NCI-H2029 treated with DMSO at 0.1 percent for 48 hours (cell line): ENCODE data around the gene RPS6KA2.
"Not testable (repeated sequence)": the region's sequence is repeated elsewhere in the genome, so short reads cannot be mapped to it uniquely, and the experiment has no call there.

Experiments used
- DNase-seq: peaks from one replicate; lab custom pipeline; 2025; lab: John Stamatoyannopoulos, UW

RPS6KA2 gene

DNA sequence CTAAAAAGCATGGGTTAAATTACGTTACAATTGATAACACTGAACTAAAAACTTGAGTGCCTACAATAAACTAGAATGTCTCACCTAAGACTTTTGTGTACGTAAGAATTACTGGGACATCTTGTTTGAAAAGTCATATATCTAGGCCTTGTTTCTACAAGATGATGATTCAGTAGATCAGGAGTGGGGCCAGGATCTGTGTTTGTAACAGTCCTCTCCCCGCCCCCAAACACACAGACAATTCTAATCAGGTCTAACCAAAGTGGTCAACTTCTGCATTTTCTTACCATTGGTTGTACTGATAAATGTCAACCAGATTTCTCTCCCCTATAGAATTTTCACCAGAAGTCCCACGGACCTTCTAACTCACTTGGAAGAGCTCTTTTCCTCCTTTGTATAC is 97.5 kb downstream of the RPS6KA2 start:
- no peak for DNase-seq

DNA sequence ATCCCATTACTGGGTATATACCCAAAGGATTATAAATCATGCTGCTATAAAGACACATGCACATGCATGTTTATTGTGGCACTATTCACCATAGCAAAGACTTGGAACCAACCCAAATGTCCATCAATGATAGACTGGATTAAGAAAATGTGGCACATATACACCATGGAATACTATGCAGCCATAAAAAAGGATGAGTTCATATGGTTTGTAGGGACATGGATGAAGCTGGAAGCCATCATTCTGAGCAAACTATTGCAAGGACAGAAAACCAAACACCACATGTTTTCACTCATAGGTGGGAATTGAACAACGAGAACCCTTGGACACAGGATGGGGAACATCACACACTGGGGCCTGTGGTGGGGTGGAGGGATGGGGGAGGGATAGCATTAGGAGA is 98.0 kb downstream of the RPS6KA2 start:
- not testable (repeated sequence) for DNase-seq

DNA sequence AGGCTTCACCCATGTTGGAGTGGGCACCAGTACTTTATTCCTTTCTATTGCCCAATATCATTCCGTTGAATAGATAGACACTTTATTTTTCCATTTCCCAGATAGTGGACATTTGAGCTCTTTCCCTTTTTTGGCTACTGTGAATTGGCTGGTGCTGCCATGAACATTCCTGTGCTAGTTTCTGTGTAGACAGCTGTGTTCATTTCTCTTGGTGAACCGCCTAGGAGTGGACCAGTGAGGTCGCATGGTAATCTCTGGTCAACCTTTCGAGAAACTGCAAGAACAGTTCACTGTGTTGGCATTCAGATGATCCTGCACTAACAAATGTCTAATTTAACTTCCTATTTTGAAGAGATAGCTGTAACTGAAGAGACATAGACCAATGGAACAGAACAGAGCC is 99.2 kb downstream of the RPS6KA2 start:
- no peak for DNase-seq

DNA sequence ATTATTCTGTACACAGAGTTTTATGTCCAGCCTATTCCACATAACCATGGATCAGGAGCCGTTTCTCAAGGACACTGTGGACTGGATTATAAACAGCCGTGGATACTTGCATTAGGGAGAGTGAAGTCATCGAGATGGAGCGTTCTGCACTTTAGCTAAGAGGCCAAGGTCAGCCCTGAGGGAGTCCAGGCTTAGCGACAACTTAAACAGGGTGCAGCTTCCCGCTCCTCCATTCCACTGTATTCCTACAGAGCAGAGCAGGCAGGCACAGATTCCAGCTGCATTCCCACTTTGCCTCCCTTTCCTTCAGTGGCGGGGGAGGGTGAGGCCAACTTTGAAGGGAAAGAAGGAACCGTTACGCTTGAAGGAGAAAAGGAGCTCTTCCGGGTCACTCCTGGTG is 100.1 kb downstream of the RPS6KA2 start:
- no peak for DNase-seq

DNA sequence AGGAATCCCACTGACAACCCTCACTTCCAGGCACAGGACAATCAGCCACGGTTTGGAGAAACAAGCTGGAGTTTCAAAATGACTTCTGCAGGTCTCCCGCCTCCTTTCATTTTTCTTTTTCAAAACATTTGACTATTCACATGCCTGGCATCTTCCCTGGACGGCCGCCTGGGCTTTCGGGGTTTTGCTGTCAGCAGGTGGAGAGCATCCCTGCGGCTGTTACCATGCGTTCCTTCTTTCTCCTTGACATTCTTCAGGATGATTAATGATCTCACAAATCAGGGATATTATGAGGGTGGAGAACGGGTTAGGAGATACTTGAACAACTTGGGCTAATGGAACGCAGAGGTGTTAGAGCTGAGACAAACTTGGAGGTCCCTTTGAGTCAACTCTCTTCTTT is 101.5 kb downstream of the RPS6KA2 start:
- no peak for DNase-seq

DNA sequence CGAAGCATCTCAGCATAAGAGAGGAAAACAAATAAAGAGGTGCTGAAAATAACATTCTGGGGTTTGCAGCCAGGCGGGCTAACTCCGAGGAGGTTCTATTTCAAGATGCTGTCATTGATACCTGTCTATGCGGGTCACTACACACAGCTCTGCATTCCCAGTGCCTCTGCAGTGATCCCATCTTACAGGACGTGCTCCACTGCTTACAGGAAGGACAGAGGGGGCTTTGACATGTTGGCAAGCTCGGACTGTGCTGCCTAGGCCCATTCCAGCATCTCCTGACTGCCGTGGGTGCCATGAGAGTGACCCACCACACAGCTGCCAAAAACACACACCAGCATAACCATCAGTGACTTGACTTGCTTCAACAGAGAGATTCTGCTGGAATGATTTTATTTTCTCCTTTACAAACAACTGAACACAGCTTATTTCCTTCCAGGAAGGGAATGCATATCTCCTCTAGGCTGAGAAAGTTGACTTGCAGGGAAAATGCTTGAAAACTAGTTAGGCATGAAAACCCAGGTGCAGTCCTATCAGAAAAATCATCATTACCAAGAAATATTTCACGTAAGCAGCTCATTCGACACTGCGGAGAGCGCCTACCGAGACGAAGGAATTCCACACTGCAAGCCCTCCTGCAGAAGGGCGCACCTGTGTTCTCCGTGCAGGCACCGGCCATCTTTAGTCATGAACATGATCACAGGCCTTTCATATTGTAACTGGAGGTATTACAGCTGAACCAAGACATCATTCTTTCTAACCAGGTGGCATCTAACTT is 103.1 kb downstream of the RPS6KA2 start:
- DNase-seq: no peak

DNA sequence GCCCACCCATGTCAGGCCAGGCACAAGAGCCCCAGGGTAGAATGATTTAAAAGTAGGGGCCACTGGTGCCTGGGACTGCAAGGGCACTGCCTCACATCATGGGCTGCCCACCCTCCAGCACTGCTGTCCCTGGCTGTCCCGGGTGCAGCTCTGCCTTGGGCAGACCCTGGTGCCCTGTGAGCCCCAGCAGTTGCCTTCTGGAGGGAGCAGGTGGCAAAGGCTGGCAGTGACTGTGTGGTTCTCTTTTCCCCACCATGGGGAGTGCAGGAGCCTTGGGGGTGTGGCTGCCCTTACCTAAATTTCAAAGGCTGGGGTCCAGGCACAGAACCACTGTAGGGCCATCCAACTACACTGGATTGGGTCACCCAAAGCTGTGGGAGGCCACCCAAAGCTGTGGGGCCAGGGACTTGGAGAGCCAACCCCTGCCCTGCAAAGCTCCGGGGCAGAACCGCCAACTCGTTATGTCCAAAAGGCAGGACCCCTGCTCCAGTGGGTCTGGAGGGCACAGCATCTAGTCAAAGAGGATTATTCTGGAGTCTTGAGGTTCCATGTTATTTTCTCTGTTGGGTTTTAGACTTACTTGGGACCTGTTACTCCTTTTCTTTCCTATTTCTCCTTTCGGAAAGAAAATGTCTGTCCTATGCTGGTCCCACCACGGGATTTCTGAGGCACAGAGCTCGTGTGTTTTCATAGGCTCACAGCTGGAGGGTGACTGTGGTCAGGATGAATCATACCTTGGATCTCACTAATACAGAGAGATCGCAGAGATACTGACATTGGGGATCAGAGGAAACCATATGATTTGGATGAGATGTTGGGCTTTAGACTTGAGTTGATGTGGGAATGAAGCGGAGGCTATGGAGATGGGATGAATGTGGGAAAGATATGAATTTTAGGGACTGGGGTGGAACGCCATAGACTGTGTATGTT is 105.9 kb downstream of the RPS6KA2 start:
- no peak for DNase-seq

DNA sequence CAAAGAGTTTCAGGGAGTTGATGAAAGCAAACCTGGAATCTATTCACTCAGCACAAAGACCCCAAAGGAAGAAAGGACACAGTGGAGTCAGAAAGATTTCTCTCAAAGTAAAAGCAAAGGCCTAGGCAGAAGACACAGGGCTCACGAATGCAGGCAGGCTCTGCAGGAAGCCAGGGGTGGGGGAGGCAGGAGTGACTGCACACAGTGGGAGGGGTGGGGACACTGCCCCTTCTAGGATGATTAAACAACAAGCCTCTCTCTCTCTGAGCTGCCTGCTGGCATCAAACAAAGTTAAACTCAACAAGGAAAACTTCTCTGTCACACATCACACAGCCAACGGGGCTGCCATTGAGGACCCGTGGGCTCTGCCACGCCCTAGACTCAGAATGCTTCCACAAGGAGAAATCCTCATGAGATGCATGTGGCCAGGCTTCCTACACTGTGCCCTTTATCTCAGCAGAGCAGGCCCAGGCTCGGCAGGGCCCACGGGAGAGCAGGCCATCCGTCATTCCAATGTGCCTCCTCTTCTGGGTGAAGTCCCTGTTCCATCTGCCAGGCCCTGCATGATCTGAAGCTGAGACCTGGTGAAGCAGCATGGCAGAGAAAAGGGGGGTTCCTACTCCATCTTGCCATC is 110.7 kb downstream of the RPS6KA2 start:
- no peak for DNase-seq

DNA sequence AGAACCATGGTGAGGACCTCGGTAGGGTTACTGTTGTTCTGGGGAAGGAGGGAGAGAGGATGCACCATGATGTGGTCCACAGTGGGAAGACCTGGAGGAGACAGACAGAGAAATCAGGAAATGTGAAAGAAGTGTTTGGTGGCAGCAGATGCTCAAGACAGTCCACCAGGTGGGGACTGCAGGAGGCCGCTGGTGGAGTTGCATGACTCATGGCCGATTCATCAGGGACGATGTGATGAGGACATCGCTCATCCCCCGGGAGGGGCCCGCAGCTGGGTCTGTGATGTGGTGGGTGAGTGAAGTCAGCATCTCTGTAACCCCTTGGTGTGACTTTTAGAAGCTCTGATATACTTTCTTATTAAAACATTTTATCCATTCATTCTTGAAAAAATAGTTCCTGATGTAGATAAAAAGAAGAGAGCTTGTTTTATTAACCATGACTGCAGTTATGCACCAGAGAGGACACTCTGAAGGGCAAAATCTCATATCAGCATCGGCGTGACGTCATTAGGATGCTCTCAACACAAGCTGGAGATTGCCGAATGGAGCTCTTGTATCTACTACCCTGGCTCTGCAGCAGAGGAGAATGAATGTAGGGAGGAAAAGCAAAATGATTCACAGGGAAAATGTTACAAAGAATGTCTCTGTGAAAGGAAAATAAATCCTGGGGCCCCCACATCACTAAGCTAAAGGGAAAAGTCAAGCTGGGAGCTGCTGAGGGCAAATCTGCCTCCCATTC is 111.8 kb downstream of the RPS6KA2 start:
- no peak for DNase-seq

DNA sequence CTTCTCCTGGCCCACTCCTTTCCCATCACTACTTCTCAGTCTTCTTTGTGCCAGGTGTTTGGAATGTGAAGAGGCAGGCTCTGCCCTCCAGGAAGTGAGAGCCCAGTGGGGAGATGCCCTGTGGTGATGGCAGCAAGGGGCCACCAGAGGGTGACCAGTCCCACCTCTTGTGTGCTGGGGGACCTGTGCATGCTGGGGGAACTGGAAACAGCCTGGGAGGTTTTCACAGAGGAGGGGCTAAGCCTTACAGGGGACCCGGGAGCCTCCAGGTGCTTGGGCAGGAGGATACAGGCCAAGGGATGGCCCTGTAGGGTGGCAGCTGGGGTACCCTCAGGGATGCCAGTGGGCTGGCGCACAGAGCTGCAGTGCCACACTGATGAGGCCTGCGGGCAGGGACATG is 112.9 kb downstream of the RPS6KA2 start:
- DNase-seq: no peak

DNA sequence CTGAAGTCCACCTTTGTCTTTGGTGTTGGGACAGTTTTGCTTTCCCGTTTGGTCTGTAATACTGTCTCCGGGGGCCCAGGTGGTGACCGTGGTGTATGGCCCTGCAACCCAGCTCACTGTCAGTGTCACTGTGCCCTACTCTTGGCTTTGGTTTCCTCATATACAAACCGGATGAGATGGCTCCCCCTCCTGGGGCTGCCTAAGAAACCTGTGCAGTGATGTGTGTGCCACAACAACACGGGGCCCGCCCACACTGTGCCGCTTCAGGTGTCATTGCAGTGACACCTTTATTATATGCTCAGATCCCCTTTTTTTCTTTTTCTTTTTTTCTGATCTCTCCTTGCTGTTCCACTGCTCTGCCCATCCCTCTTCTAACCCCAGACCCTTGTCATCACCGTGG is 114.5 kb downstream of the RPS6KA2 start:
- no peak for DNase-seq

DNA sequence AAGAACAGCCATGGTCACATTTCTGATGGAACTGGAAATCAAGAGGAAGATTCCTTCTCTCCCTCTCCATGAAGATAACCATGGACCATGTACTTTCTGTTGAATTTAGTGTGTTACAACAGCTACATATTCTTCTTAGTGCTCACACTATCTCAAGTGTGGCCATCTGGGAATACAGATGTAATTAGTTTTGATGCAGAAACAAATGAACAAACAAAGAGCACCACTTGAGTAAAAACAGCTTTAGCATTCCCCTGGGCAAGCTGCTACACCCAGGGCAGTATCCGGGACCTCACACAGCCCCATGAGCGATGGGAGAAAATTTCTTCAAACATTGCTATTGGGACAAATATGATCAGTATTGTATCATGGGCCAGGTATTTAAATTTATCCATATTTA is 115.7 kb downstream of the RPS6KA2 start:
- DNase-seq: no peak

DNA sequence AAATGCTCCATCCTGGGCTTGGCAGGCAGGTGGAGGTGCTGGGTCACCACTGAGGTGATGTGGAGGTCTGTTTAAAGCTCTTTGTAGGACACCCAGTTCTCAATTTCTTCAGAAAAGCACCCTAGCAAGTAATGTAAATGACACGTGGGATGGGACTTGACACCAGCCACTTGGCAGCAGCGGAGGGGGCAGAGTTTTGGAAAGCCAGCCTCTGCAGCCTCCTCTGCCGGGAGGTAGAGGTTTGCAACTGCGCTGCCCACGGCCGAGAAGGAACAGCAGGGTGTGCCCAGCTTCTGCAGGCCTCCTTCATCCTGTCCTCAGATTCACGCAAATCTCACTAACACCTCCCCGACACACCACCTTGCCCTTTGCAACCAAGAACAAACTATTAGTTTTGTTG is 117.9 kb downstream of the RPS6KA2 start:
- no peak for DNase-seq

DNA sequence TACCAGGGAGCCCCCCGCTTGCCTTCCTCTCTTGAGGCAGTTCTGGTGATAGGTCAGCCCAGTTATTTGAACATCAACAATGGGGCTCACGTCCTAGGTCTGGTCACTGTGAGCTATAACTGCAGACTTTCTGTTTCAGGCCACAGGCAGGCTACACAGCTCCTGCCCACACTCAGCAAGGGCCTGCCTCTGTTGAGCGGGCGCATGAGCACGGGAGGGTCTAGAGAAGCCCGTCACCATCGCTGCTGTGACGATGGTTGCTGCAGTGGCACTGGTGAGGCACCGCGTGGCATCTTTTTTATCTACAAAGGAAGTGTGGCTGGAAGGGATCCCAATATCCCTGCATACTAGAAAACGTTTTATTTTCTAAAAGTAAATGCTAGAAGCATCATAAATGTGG is 118.3 kb downstream of the RPS6KA2 start:
- DNase-seq: no peak

DNA sequence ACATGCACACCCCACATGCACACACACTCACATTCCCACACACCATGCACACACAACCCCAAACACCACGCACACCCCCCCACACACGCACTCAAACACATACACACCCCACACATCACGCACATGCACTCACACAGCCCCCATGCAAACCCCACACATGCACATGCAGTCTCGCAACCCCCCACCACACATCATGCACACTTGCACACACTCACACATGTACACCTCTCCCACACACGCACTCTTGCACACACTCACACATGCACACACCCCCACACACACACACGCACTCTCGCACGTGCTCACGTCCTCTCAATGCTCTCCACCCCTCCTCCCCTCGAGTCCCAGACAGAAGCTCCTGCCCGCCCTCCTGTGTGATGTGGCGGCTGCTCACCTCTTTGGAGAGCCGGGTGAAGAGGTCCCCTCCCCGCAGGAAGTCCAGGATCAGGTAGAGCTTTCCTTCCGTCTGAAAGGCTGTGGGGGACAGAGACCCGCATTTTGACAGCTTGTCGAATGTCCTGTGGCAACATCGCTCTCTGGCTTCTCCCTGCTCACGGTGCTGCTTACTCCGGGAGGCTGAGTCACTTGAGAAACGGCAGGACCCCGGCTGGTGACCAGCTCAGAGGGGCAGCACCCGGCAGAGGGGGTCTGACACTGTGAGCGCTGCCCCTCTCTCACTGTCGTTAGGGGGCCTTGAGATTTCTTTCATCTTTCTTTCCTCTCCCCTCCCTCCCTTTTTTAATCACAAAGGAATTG is 119.1 kb downstream of the RPS6KA2 start:
- no peak for DNase-seq

DNA sequence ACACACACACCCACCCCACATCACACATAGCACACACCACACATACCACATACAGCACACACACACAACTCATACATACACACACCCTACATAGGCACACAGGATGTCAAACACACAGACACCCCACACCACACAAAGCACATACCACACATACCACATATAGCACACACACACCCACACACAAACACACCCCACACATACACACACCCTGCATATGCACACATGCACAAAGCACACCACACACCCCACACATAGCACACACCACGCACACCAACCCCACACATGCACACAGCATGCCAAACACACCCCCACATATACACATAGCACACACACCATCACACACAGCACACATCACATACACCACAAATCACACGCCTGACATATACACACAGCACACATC is 119.7 kb downstream of the RPS6KA2 start:
- DNase-seq: no peak

DNA sequence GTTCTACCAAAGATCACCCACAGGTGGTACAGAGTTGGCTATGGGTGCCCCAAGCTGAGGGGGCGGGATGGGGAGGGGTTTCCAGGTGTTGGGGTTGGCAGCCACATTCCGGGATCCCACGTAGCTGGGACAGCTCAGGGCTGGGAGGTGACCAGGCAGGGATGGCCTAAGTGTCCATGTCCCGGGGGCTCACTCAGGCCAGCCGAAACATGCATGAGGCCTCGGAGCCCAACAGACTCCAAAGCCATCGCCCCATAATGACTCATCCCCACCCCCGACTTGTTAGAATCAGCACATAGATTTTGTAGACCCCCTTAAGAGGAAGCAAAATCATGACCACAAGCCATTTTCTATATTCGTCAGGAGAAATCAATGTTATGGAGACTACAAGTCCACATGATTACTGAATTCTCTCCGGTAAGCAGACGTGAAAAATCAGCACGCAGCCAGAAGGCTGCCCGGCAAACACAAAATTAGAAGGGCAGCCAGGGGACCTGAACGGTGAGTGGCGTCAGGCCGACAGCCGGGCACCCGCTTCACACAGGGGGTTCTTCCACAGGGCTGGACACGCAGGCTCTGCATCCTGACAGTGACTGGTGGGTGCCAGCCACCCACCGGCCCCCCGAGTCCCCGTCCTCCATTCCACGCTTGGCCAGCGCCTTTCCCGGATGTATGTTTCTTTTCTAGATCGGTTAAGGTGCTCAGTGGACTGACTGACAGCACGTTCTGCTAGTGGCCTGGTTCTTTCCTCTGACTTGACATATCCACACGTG is 121.7 kb downstream of the RPS6KA2 start:
- no peak for DNase-seq

DNA sequence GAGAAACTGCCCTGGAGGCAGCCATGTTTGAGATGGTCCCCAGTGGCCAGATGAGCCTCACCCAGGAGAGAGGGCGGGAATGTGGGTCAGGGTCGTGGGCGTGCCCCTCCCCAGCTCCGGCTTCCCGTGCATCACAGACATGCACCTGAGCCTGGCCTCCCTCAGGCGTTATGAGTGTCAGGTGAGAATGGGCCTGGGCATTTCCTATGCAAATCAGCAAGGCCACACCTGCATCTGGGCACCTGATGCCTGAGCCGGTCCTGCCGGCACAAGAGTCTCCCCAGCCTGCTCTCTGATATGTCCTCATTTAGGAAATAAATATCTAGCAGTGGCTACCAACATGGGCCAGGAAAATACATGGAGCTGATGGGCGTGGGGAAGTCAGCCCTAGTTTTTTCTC is 123.0 kb downstream of the RPS6KA2 start:
- DNase-seq: no peak

DNA sequence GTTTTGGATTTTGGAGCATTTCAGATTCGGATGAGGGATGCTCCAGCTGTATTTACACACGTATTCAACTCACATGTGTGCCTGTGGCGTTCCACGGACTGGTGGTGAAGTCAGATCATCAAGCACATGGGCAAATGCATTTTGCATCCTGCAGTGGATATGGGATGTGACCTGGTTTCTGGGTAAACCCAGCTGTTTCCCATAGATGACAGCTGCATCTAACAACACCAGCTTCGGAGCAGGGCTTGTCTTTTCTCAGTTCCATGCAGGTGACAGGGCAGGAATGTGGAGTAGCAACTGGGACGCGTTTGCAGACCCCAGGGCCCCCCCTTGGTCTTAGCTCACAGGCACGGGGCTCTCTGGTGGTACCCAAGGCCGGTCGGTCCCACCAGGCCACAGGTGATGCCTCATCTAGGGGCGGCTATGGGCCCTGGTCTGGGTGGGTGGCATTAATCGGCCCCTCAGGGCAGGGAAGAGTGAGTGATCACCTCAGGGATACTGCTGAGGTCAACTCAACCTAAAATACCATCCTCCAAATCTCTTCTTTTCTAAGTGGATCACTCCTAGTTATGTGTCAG is 123.8 kb downstream of the RPS6KA2 start:
- DNase-seq: no peak

DNA sequence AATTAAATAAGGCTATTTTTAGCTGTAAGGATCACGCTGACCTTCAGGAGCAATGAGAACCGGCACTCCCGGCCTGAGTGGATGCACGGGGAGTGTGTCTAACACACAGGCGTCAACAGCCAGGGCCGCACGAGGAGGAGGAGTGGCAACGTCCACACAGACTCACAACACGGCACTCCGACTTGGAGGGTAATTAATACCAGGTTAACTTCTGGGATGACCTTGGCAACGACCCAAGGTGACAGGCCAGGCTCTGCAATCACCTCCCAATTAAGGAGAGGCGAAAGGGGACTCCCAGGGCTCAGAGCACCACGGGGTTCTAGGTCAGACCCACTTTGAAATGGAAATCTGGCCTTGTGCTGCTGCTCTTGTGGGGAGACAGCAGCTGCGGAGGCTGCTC is 124.6 kb downstream of the RPS6KA2 start:
- no peak for DNase-seq
